ENCODE measurements around the gene USH2A.

Gene USH2A

GRCh38 chr1:215860833-215861232 lies 562.4 kb downstream of the USH2A start:
- no peak overlapping the region for H3K4me3 ChIP-seq (ENCODE audit: low read length)
- no peak for TF ChIP-seq CTCF (conservative IDR thresholded peaks at IDR 0.05; ENCODE audit: low read length)
- DNase-seq (ENCODE audit: low read depth): no peak

GRCh38 chr1:215857317-215857716 lies 565.9 kb downstream of the USH2A start:
- no peak for DNase-seq (ENCODE audit: low read depth)
- H3K4me3 ChIP-seq (ENCODE audit: low read length): no peak overlapping the region
- no peak for TF ChIP-seq CTCF (conservative IDR thresholded peaks at IDR 0.05; ENCODE audit: low read length)

- no peak for TF ChIP-seq CTCF (conservative IDR thresholded peaks at IDR 0.05; ENCODE audit: low read length)
- DNase-seq (ENCODE audit: low read depth): peak; percentile 59
- H3K4me3 ChIP-seq (ENCODE audit: low read length): no peak overlapping the region
These were observed 577.9 kb downstream of the USH2A start for GRCh38 chr1:215845234-215845891.

- DNase-seq (ENCODE audit: low read depth): no peak
- no peak for TF ChIP-seq CTCF (conservative IDR thresholded peaks at IDR 0.05; ENCODE audit: low read length)
- H3K4me3 ChIP-seq (ENCODE audit: low read length): no peak overlapping the region
These were observed 578.5 kb downstream of the USH2A start for GRCh38 chr1:215844777-215845176.

- TF ChIP-seq CTCF (conservative IDR thresholded peaks at IDR 0.05; ENCODE audit: low read length): no peak
- DNase-seq (ENCODE audit: low read depth): no peak
- H3K4me3 ChIP-seq (ENCODE audit: low read length): no peak overlapping the region
These were observed 579.0 kb downstream of the USH2A start for GRCh38 chr1:215844266-215844665.

GRCh38 chr1:215842905-215843304 lies 580.3 kb downstream of the USH2A start:
- no peak for DNase-seq (ENCODE audit: low read depth)
- no peak for TF ChIP-seq CTCF (conservative IDR thresholded peaks at IDR 0.05; ENCODE audit: low read length)

GRCh38 chr1:215835951-215836350 lies 587.3 kb downstream of the USH2A start:
- no peak overlapping the region for H3K4me3 ChIP-seq (ENCODE audit: low read length)
- TF ChIP-seq CTCF (conservative IDR thresholded peaks at IDR 0.05; ENCODE audit: low read length): no peak
- peak; percentile 22 for DNase-seq (ENCODE audit: low read depth)

More at GRCh38 chr1:215842905-215843304, 580.3 kb downstream of the USH2A start:
- no peak overlapping the region for H3K4me3 ChIP-seq (ENCODE audit: low read length)
